ENCODE measurements around the gene GFM2. TPM values are rescaled to one million over a fixed set of nuclear protein-coding genes. Genes with fewer than 3 reads are reported as not detected.

GFM2 gene
- total RNA-seq, 1 experiment from 2014 or later: 22.5 TPM

GRCh38 chr5:74673011-74673790, 93.7 kb downstream of the GFM2 start:
- Histone ChIP-seq H3K27me3 (ENCODE audit: control insufficient read depth, insufficient read depth, low read length) (no peaks in the 10 kb centered on the region), H3K9me3 (ENCODE audit: control insufficient read depth, insufficient read depth, low read depth, low read length) (no peaks in the 10 kb centered on the region; the same call in 1 of the 2 replicates), H3K4me3 (ENCODE audit: low read depth in 2 of 2, low read length in 2 of 2) (no peak overlapping the region), H3K27ac (ENCODE audit: low read length) (no peak overlapping the region), H3K4me1 (ENCODE audit: control insufficient read depth, insufficient read depth, low read length) (no peaks in the 10 kb centered on the region), H3K36me3 (ENCODE audit: control insufficient read depth, insufficient read depth, low read length) (no peaks in the 10 kb centered on the region)
- TF ChIP-seq CTCF (IDR thresholded peaks at IDR 0.05) (peak; percentile 68), SIN3A (IDR thresholded peaks at IDR 0.05; ENCODE audit: borderline replicate concordance, insufficient read depth, low read depth, low read length) (no peak)
- BruUV-seq (replicated peaks): no TSS peak
- in situ Hi-C loops (cut with HindIII; ENCODE audit: low pct_unique_long_range_greater_than_20kb, low sequenced_read_pairs) (no loop called here), intact Hi-C loops (cut with micrococcal nuclease; ENCODE audit: unreplicated experiment) (loop anchor here (1.0 kb wide), 1 partner anchor 246 kb away; no protein-coding TSS in a partner anchor)
- DNase-seq (ENCODE audit: low read depth, low spot score) (no peak), ATAC-seq (peak; percentile 59; the same call in 1 of the 2 replicates)
- ChIA-PET POLR2A (no interaction called here), CTCF (no interaction called here)

- BruUV-seq (replicated peaks): no TSS peak
- Histone ChIP-seq H3K9me3 (ENCODE audit: control insufficient read depth, insufficient read depth, low read depth, low read length) (no peaks in the 10 kb centered on the region; the same call in 1 of the 2 replicates), H3K36me3 (ENCODE audit: control insufficient read depth, insufficient read depth, low read length) (no peaks in the 10 kb centered on the region), H3K4me1 (ENCODE audit: control insufficient read depth, insufficient read depth, low read length) (no peaks in the 10 kb centered on the region), H3K27ac (ENCODE audit: low read length) (no peak overlapping the region), H3K4me3 (ENCODE audit: low read depth in 2 of 2, low read length in 2 of 2) (no peak overlapping the region), H3K27me3 (ENCODE audit: control insufficient read depth, insufficient read depth, low read length) (no peaks in the 10 kb centered on the region)
- in situ Hi-C loops (cut with HindIII; ENCODE audit: low pct_unique_long_range_greater_than_20kb, low sequenced_read_pairs): no loop called here
- no peak for TF ChIP-seq CTCF (IDR thresholded peaks at IDR 0.05)
- no peak for TF ChIP-seq REST (IDR thresholded peaks at IDR 0.05; ENCODE audit: insufficient read depth in 1 of 2, low read depth in 2 of 2, low read length in 1 of 2)
- no peak for TF ChIP-seq TCF7L2 (IDR thresholded peaks at IDR 0.05; ENCODE audit: low read depth, low read length)
- no peak for TF ChIP-seq POLR2AphosphoS5 (IDR thresholded peaks at IDR 0.05; ENCODE audit: low read depth, low read length)
- no peak for TF ChIP-seq SIN3A (IDR thresholded peaks at IDR 0.05; ENCODE audit: borderline replicate concordance, insufficient read depth, low read depth, low read length)
- intact Hi-C loops (cut with micrococcal nuclease; ENCODE audit: unreplicated experiment): no loop called here
- ChIA-PET CTCF (no interaction called here), POLR2A (no interaction called here)
- DNase-seq (ENCODE audit: low read depth, low spot score): no peak
- ATAC-seq: no peak
Measured at GRCh38 chr5:74672215-74672877, 94.6 kb downstream of the GFM2 start.

Other genes with a start within 250 kb of the GFM2 start
- gene ENC1, start 126.4 kb downstream of the GFM2 start, total RNA-seq (2021; ENCODE audit: unreplicated experiment): 37.0 TPM
- gene HEXB, start 81.9 kb downstream of the GFM2 start, total RNA-seq (2021; ENCODE audit: unreplicated experiment): 248 TPM
- 42.7 TPM for gene NSA2, start 132 bp upstream of the GFM2 start, total RNA-seq (2021; ENCODE audit: unreplicated experiment)
- 23.1 TPM for gene FAM169A, start 99.3 kb upstream of the GFM2 start, total RNA-seq (2021; ENCODE audit: unreplicated experiment)

Measured in Panc1 (cell line).